ENCODE results near the gene THBD.

THBD gene

GRCh38 chr20:23092384-23092756 is 42.9 kb upstream of the THBD start:
- Histone ChIP-seq H4K20me1 (no peaks in the 10 kb centered on the region), H3K9me3 (no peaks in the 10 kb centered on the region), H3K27me3 (no peaks in the 10 kb centered on the region), H3K4me1 (peaks cover 13% of the 10 kb centered on the region), H3K4me3 (no peak overlapping the region), H3K4me2 (no peak overlapping the region), H3K36me3 (no peaks in the 10 kb centered on the region), H3K9ac (no peak overlapping the region), H3K27ac (no peak overlapping the region)
- TF ChIP-seq Cebpa-rat (IDR thresholded peaks at IDR 0.05) = no peak

DNA sequence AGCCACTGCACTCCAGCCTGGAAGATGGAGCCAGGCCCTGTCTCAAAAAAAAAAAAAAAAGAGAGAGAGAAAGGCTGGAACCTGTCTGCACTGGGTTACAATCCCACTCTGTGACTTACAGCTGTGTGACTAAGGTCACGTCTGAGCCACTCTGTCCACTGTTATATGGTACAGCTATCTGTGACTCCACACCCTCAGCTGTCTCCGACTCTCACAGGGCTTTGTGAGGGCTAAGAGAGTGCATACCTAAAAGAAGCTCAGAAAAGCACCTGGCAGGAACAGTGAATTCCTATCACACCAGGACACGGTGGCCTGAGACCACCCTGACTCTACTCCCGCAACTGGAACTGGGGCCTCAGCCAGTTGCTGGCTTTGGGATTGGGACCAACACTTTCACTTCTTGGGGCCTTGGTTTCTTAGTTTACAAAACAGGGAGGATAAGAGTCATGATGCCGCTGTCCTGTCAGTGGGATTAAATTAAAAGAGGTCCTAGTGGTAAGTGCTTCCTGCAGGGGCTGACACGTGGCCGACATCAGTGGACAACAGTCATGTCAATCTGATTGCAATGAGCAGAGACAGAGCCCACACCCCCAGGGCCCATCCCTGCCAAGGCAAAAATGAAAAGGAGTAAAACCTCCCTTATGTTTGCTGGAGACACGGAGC is 42.4 kb upstream of the THBD start:
- H3K4me2 ChIP-seq = no peak overlapping the region
- H3K4me3 ChIP-seq = no peak overlapping the region
- H3K27me3 ChIP-seq = no peaks in the 10 kb centered on the region
- no peak overlapping the region for H3K9ac ChIP-seq
- H3K27ac ChIP-seq = no peak overlapping the region
- no peaks in the 10 kb centered on the region for H3K36me3 ChIP-seq
- no peak for TF ChIP-seq Cebpa-rat (IDR thresholded peaks at IDR 0.05)
- no peaks in the 10 kb centered on the region for H4K20me1 ChIP-seq
- H3K9me3 ChIP-seq = no peaks in the 10 kb centered on the region
- H3K4me1 ChIP-seq = peaks cover 18% of the 10 kb centered on the region

DNA sequence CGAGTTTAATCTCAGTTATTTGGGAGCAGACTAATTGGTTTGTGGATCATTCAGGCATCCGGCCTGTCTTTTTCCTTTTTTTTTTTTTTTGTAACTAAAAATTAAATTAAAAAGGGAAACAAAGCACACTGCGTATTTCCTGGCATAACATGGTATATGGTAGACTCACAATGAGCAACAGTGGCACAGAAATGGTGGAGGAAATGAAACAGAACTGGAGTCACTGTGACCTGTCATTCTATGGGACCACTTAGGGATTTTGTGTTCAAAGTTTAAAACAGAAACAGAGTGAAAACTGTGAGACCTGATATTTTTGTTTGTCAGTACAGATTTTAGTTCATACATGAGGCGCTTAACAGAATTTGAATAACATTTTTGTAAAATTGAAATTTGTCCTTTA is 41.4 kb upstream of the THBD start:
- no peak for TF ChIP-seq Cebpa-rat (IDR thresholded peaks at IDR 0.05)
- H3K27me3 ChIP-seq = no peaks in the 10 kb centered on the region
- no peaks in the 10 kb centered on the region for H3K9me3 ChIP-seq
- H4K20me1 ChIP-seq = no peaks in the 10 kb centered on the region
- H3K9ac ChIP-seq = no peak overlapping the region
- H3K4me2 ChIP-seq = no peak overlapping the region
- no peak overlapping the region for H3K27ac ChIP-seq
- H3K36me3 ChIP-seq = no peaks in the 10 kb centered on the region
- peaks cover 28% of the 10 kb centered on the region for H3K4me1 ChIP-seq
- H3K4me3 ChIP-seq = no peak overlapping the region

DNA sequence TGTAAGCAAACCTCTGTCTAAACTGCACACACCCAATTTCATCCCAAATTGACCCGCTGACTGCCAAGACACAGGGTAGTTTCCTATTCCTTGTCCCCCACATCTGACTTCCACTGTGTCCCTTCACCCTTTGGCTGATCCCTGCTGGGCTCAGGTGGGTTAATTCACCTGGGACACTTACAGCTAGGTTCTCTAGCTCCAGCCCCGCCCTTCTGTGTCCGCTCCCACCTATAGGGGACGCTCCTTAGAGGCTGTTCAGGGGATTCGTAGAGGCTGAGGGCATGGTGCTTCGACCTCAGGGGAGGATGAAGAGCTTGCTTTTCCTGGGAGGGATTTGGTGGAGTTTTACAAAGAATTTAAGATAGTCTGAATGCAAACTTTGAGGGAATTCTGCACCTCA is 40.7 kb upstream of the THBD start:
- TF ChIP-seq Cebpa-rat (IDR thresholded peaks at IDR 0.05) = no peak
- Histone ChIP-seq H3K27me3 (no peaks in the 10 kb centered on the region), H3K4me1 (peaks cover 35% of the 10 kb centered on the region), H3K4me2 (no peak overlapping the region), H3K27ac (no peak overlapping the region), H4K20me1 (no peaks in the 10 kb centered on the region), H3K9ac (no peak overlapping the region), H3K4me3 (no peak overlapping the region), H3K9me3 (no peaks in the 10 kb centered on the region), H3K36me3 (no peaks in the 10 kb centered on the region)

DNA sequence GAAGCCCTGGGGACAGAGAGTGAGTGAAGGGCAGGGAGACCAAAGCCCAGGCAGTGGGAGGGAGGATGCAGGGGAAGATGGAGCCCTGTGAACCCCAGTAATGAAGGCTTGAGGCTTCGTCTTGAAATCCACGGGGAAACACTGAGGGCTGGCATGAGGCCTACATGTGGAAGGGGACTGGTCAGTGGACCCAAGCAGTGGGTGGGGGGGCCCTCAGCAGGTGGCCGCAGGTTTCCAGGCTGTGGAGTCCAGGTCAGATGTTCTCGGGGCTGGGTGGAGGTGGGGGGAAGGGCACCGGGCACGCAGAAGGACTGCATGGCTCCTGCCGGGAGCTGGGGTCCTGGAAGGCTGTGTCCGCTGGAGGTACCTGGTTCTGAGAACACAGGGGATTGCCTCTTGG is 39.4 kb upstream of the THBD start:
- Histone ChIP-seq H3K9me3 (no peaks in the 10 kb centered on the region), H3K36me3 (no peaks in the 10 kb centered on the region), H4K20me1 (no peaks in the 10 kb centered on the region), H3K9ac (no peak overlapping the region), H3K27me3 (no peaks in the 10 kb centered on the region), H3K4me3 (no peak overlapping the region), H3K27ac (no peak overlapping the region), H3K4me1 (peaks cover 48% of the 10 kb centered on the region), H3K4me2 (no peak overlapping the region)
- no peak for TF ChIP-seq Cebpa-rat (IDR thresholded peaks at IDR 0.05)

GRCh38 chr20:23087587-23088251 is 38.2 kb upstream of the THBD start:
- Histone ChIP-seq H3K4me2 (peak overlapping the region; percentile 75), H4K20me1 (no peaks in the 10 kb centered on the region), H3K4me1 (peaks cover 54% of the 10 kb centered on the region), H3K36me3 (no peaks in the 10 kb centered on the region), H3K9me3 (no peaks in the 10 kb centered on the region), H3K4me3 (no peak overlapping the region; the same call in 1 of the 2 replicates), H3K27ac (peak overlapping the region; percentile 87), H3K9ac (no peak overlapping the region), H3K27me3 (no peaks in the 10 kb centered on the region)
- TF ChIP-seq Cebpa-rat (IDR thresholded peaks at IDR 0.05) = no peak

GRCh38 chr20:23086931-23087411 is 37.5 kb upstream of the THBD start:
- H3K9me3 ChIP-seq = no peaks in the 10 kb centered on the region
- peak overlapping the region; percentile 74 for H3K9ac ChIP-seq
- H3K4me2 ChIP-seq = peak overlapping the region; percentile 75
- no peaks in the 10 kb centered on the region for H3K27me3 ChIP-seq
- no peak for TF ChIP-seq Cebpa-rat (IDR thresholded peaks at IDR 0.05)
- H3K4me3 ChIP-seq = no peak overlapping the region; the same call in 1 of the 2 replicates
- no peaks in the 10 kb centered on the region for H4K20me1 ChIP-seq
- H3K4me1 ChIP-seq = peaks cover 54% of the 10 kb centered on the region
- H3K36me3 ChIP-seq = no peaks in the 10 kb centered on the region
- peak overlapping the region; percentile 87 for H3K27ac ChIP-seq

DNA sequence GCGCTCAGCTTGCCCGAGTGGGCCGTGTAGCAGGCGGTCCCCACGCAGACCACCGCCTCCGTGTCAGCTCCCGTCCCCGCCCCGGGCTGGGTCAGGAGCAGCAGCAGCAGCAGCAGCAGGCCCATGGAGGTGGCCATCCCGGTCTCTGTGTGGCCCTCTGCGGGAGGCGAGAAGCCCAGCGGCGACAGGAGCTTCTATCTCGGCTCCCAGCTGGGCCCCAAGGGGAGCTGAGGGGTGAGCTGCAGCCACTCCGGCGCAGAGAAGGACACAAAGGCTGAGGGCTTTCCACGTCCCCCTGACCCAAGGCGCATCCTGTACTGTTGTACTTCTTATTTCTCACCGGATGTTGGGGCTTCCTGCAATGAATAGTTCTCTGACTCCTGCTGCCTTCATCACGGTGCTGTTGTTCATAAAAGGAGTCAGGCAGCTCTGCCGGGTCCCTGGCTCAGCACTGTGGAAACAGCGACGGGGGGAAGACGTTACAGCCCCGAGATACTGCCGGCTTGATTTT is 36.6 kb upstream of the THBD start, which contains the start of gene CD93:
CD93 (minus strand) TSS at position 269 of the 511 bp plus-strand sequence; CDS start at position 137, 132 bp downstream.
- no peaks in the 10 kb centered on the region for H3K36me3 ChIP-seq
- no peak for TF ChIP-seq Cebpa-rat (IDR thresholded peaks at IDR 0.05)
- H3K27me3 ChIP-seq = no peaks in the 10 kb centered on the region
- H3K9me3 ChIP-seq = no peaks in the 10 kb centered on the region
- peak within 1 kb of the TSS; percentile 52 for H3K4me3 ChIP-seq
- H3K4me1 ChIP-seq = peaks cover 54% of the 10 kb centered on the region
- H3K9ac ChIP-seq = peak within 1 kb of the TSS; percentile 74
- H4K20me1 ChIP-seq = no peaks in the 10 kb centered on the region
- peak within 1 kb of the TSS; percentile 87 for H3K27ac ChIP-seq
- peak within 1 kb of the TSS; percentile 75 for H3K4me2 ChIP-seq

- Histone ChIP-seq H3K4me2 (peak overlapping the region; percentile 75), H3K4me1 (peaks cover 54% of the 10 kb centered on the region), H3K27ac (peak overlapping the region; percentile 87), H3K4me3 (peak overlapping the region; percentile 52), H3K9me3 (no peaks in the 10 kb centered on the region), H3K9ac (peak overlapping the region; percentile 74), H3K27me3 (no peaks in the 10 kb centered on the region), H4K20me1 (no peaks in the 10 kb centered on the region), H3K36me3 (no peaks in the 10 kb centered on the region)
- no peak for TF ChIP-seq Cebpa-rat (IDR thresholded peaks at IDR 0.05)
Measured at GRCh38 chr20:23085436-23086055, 36.1 kb upstream of the THBD start.

Measured in BLaER1 (cell line).